HepG2 (cell line): ENCODE measurements around the gene MRPL54. TPM values are rescaled to one million over a fixed set of nuclear protein-coding genes. Genes with fewer than 3 reads are reported as not detected.

Experiments
- ARID5B ChIP-seq: IDR thresholded peaks from 2 replicates; pipeline ENCODE4 v1.4.0; 2020; ENCODE audit warnings: mild to moderate bottlenecking, missing genetic modification reagents
- HNRNPLL ChIP-seq: fragments of 200-400 bp; formaldehyde crosslinking; IDR thresholded peaks from 2 replicates; pipeline ENCODE4 v1.6.1; 2017; ENCODE audit warnings: mild to moderate bottlenecking, low read depth, low read length; ENCODE audit not compliant: poor library complexity, severe bottlenecking
- PCBP1 ChIP-seq: fragments of 200-400 bp; formaldehyde crosslinking; IDR thresholded peaks from 2 replicates; pipeline ENCODE4 v1.6.1; 2017; ENCODE audit warnings: mild to moderate bottlenecking, low read depth, low read length, borderline replicate concordance
- RCOR2 ChIP-seq: IDR thresholded peaks from 2 replicates; pipeline ENCODE4 v1.6.1; 2016; ENCODE audit warnings: missing biosample characterization, missing genetic modification reagents
- RFXAP ChIP-seq: sonication (generic); formaldehyde crosslinking; IDR thresholded peaks from 2 replicates; pipeline ENCODE4 v1.4.0; 2020; ENCODE audit warnings: missing genetic modification reagents, borderline replicate concordance
- SIN3A ChIP-seq: IDR thresholded peaks from 2 replicates; pipeline ENCODE4 v1.6.1; 2011; ENCODE audit warnings: low read depth, mild to moderate bottlenecking, control low read depth, low read length, borderline replicate concordance
- SSRP1 ChIP-seq: IDR thresholded peaks from 2 replicates; pipeline ENCODE4 v1.6.1; 2016; ENCODE audit warnings: control low read depth
- STAT5B ChIP-seq: sonication (generic); formaldehyde crosslinking; IDR thresholded peaks from 2 replicates; pipeline ENCODE4 v1.4.0; 2020; ENCODE audit warnings: missing genetic modification reagents
- TARDBP ChIP-seq: sonication (generic); formaldehyde crosslinking; IDR thresholded peaks from 2 replicates; pipeline ENCODE4 v1.8.0; 2022; ENCODE audit warnings: mild to moderate bottlenecking, missing genetic modification reagents
- THRA ChIP-seq: sonication (generic); formaldehyde crosslinking; IDR thresholded peaks from 2 replicates; pipeline ENCODE4 v1.4.0; 2020; ENCODE audit warnings: missing genetic modification reagents, borderline replicate concordance
- ZBTB10 ChIP-seq: sonication (generic); formaldehyde crosslinking; IDR thresholded peaks from 2 replicates; pipeline ENCODE4 v1.4.0; 2020; ENCODE audit warnings: missing genetic modification reagents, borderline replicate concordance
- ZEB1 ChIP-seq: IDR thresholded peaks from 2 replicates; pipeline ENCODE4 v1.6.1; 2012; ENCODE audit warnings: mild to moderate bottlenecking, low read depth, inconsistent platforms; ENCODE audit not compliant: insufficient replicate concordance
- ZFP91 ChIP-seq: sonication (generic); formaldehyde crosslinking; IDR thresholded peaks from 2 replicates; pipeline ENCODE4 v1.9.0; 2022; ENCODE audit warnings: missing genetic modification reagents, mild to moderate bottlenecking, borderline replicate concordance
- ZNF253 ChIP-seq: sonication (generic); formaldehyde crosslinking; IDR thresholded peaks from 2 replicates; pipeline ENCODE4 v1.8.0; 2022; ENCODE audit warnings: mild to moderate bottlenecking, missing genetic modification reagents, borderline replicate concordance
- ZNF569 ChIP-seq: sonication (generic); formaldehyde crosslinking; IDR thresholded peaks from 2 replicates; pipeline ENCODE4 v1.5.0; 2020; ENCODE audit warnings: mild to moderate bottlenecking, missing genetic modification reagents, moderate library complexity, borderline replicate concordance
- ZSCAN21 ChIP-seq: sonication (generic); formaldehyde crosslinking; IDR thresholded peaks from 2 replicates; pipeline ENCODE4 v1.8.0; 2022; ENCODE audit warnings: mild to moderate bottlenecking, missing genetic modification reagents, moderate library complexity, borderline replicate concordance
- polyA plus RNA-seq, 8 experiments: library from polyadenylated mRNA; depleted of rRNA in 3 of 8; stranded (reverse) in 7 of 8; unstranded in 1 of 8; fragments of >200 nt; fragmentation: Illumina TruSeq in 4 of 8; extraction: Trizol in 4 of 8; gene quantifications; 2 replicates each; pipeline versions ENCODE4 v1.2.1 to v1.2.3, GENCODE V29; 2011 to 2016; ENCODE audit warnings: low read depth in 4 of 8, missing spikeins in 1 of 8, mixed read lengths in 1 of 8; ENCODE audit not compliant: insufficient read depth in 1 of 8
- total RNA-seq, 5 experiments: library from RNA; depleted of rRNA; stranded (reverse); fragments of >200 nt; fragmentation: Illumina TruSeq; extraction: Trizol; gene quantifications; 2 replicates each; pipeline ENCODE4 v1.2.3, GENCODE V29; 2016; ENCODE audit warnings: low read depth in 1 of 5

The MRPL54 gene
- total and polyA plus RNA-seq, 2 of the 13 experiments (the other 11 are each of a cell fraction or from before 2014, with no cell fraction given): 36.8 to 66.9 TPM

- TF ChIP-seq ZSCAN21 (CRISPR knock-in tag): peak; percentile 53; the same call in 1 of the 2 replicates
- TF ChIP-seq ZFP91: peak; percentile 60; the same call in 1 of the 2 replicates
- TF ChIP-seq SSRP1 (CRISPR knock-in tag): 0 out of 2 replicates have a peak, but pooled peaks have one; percentile 41
- no peak for TF ChIP-seq SIN3A
- no peak for TF ChIP-seq STAT5B (CRISPR knock-in tag)
- 0 out of 2 replicates have a peak, but pooled peaks have one; percentile 34 for TF ChIP-seq ZNF569 (CRISPR knock-in tag)
- peak; percentile 64 for TF ChIP-seq HNRNPLL
- TF ChIP-seq ZNF253 (CRISPR knock-in tag): 0 out of 2 replicates have a peak, but pooled peaks have one; percentile 40
- TF ChIP-seq ARID5B (CRISPR knock-in tag): peak; percentile 46; the same call in 1 of the 2 replicates
- 0 out of 2 replicates have a peak, but pooled peaks have one; percentile 84 for TF ChIP-seq PCBP1
- no peak for TF ChIP-seq ZBTB10 (CRISPR knock-in tag)
- 0 out of 2 replicates have a peak, but pooled peaks have one; percentile 65 for TF ChIP-seq TARDBP (CRISPR knock-in tag)
- TF ChIP-seq RCOR2 (CRISPR knock-in tag): peak; percentile 96; the same call in 1 of the 2 replicates
- TF ChIP-seq RFXAP (CRISPR knock-in tag): 0 out of 2 replicates have a peak, but pooled peaks have one; percentile 60
- peak; percentile 37 for TF ChIP-seq ZEB1
- TF ChIP-seq THRA (CRISPR knock-in tag): no peak
Observed at GRCh38 chr19:3721131-3721886, 41.2 kb upstream of the MRPL54 start (continued).
